ENCODE data around the gene FRAS1.

DNA sequence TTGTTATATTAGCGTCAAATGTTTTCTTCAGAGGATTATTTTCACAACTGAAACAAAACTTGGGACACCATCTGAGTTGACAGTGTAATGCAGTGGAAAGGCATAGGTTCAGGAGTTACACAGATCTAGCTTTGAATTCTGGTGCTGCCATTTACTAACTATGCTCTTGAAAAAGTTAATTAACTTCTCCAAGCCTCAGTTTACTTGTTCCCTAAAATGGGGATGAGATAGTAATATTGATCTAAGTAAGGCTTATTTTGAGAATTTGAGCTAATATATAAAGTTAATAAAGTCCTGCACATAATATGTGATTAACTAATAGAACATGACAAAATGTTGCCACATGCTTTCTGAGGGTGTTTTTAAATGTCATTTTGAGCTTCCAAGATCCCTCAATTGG, 112.6 kb downstream of the FRAS1 start:
- TF ChIP-seq ARID4B (CRISPR knock-in tag; IDR thresholded peaks at IDR 0.05) = no peak
- TF ChIP-seq CTCF (IDR thresholded peaks at IDR 0.05 in 2 of 3, conservative IDR thresholded peaks at IDR 0.05 in 1 of 3; ENCODE audit: insufficient read depth in 2 of 3, low read depth in 1 of 3, low read length in 3 of 3) = no peak
- no peak for TF ChIP-seq E2F4 (CRISPR knock-in tag; IDR thresholded peaks at IDR 0.05; ENCODE audit: low read depth)
- TF ChIP-seq L3MBTL2 (IDR thresholded peaks at IDR 0.05) = no peak
- no peak for TF ChIP-seq POLR2A (conservative IDR thresholded peaks at IDR 0.05)
- TF ChIP-seq ZBTB26 (CRISPR knock-in tag; IDR thresholded peaks at IDR 0.05) = no peak
